Adrenal gland (tissue), 5 donors: Measurements from ENCODE around the gene ZNF630.
"Not testable (repeated sequence)": the region's sequence is repeated elsewhere in the genome, so short reads cannot be mapped to it uniquely, and the experiment has no call there.

ENCODE experiments used
- CTCF ChIP-seq, 6 experiments: fragments of 450-650 bp in 4 of 6; fragments of 200-600 bp in 2 of 6; sonication (generic) in 1 of 6; IDR thresholded peaks; 1 replicate in 5 of 6; 2 replicates in 1 of 6; pipeline versions ENCODE4 v1.5.1 to v1.8.0; 2016 to 2021; ENCODE audit warnings: antibody characterized with exemption in 6 of 6, mild to moderate bottlenecking in 2 of 6, moderate library complexity in 1 of 6
- POLR2A ChIP-seq, 2 donors: fragments of 450-650 bp; IDR thresholded peaks; one replicate each; pipeline ENCODE4 v1.6.1; 2017; ENCODE audit warnings: antibody characterized with exemption in 2 of 2, mild to moderate bottlenecking in 2 of 2, moderate library complexity in 1 of 2
- donor health status: DM: no; HTN: no; CAD: no.

- not testable (repeated sequence) for TF ChIP-seq CTCF, POLR2A (IDR thresholded peaks at IDR 0.05)
Measured at GRCh38 chrX:48020472-48020871, 51.0 kb downstream of the ZNF630 start.
